Activated naive CD8-positive, alpha-beta T cell treated with anti-CD3 and anti-CD28 coated beads, Interleukin-2, amount 50 U/mL, for 24 hours (primary cell): ENCODE results near the gene TIMM50.
A peak's percentile ranks its signal among the peaks of the same experiment; 100 is the strongest.

Source experiments
- ATAC-seq: fragments of 150-1000 bp; cut with Tn5 transposase; one replicate; pipeline ENCODE4 v1.10.0; 2021
- DNase-seq: peaks from one replicate; pipeline ENCODE4 v3.0.0; 2021
- H3K27ac Mint-ChIP-seq: one replicate; pipeline ENCODE4 v1.8.0; 2021; ENCODE audit warnings: mild to moderate bottlenecking, mixed read lengths
- H3K27me3 Mint-ChIP-seq: one replicate; pipeline ENCODE4 v1.8.0; 2021; ENCODE audit warnings: mixed read lengths
- H3K36me3 Mint-ChIP-seq: one replicate; pipeline ENCODE4 v1.8.0; 2021; ENCODE audit warnings: low read depth, mixed read lengths
- H3K4me1 Mint-ChIP-seq: one replicate; pipeline ENCODE4 v1.8.0; 2021; ENCODE audit warnings: mixed read lengths
- H3K4me3 Mint-ChIP-seq: one replicate; pipeline ENCODE4 v1.8.0; 2021; ENCODE audit warnings: mild to moderate bottlenecking, moderate library complexity, mixed read lengths
- H3K9me3 Mint-ChIP-seq: one replicate; pipeline ENCODE4 v1.8.0; 2021; ENCODE audit warnings: mixed read lengths

Gene TIMM50

GRCh38 chr19:39480337-39481228, at the start of gene TIMM50:
TIMM50 (plus strand) TSS chr19:39480838; CDS start chr19:39480854, 16 bp downstream.
- Mint-ChIP-seq H3K36me3 (peaks cover 26% of the 10 kb centered on the region), H3K9me3 (no peaks in the 10 kb centered on the region), H3K27me3 (no peaks in the 10 kb centered on the region), H3K4me3 (peak within 1 kb of the TSS; percentile 92), H3K27ac (peak within 1 kb of the TSS; percentile 91), H3K4me1 (peaks cover 25% of the 10 kb centered on the region)
- peak; percentile 99 for DNase-seq
- peak; percentile 93 for ATAC-seq

- DNase-seq: no peak
- no peak for ATAC-seq
- Mint-ChIP-seq H3K4me1 (peaks cover 57% of the 10 kb centered on the region), H3K36me3 (peaks cover 41% of the 10 kb centered on the region), H3K27ac (peak overlapping the region; percentile 70), H3K9me3 (no peaks in the 10 kb centered on the region), H3K4me3 (peak overlapping the region; percentile 100), H3K27me3 (peaks cover 5% of the 10 kb centered on the region)
Observed at GRCh38 chr19:39432677-39433025, 48.0 kb upstream of the TIMM50 start.

- Mint-ChIP-seq H3K4me3 (peak overlapping the region; percentile 100), H3K27ac (peak overlapping the region; percentile 99), H3K36me3 (peaks cover 41% of the 10 kb centered on the region), H3K27me3 (peaks cover 5% of the 10 kb centered on the region), H3K4me1 (peaks cover 57% of the 10 kb centered on the region), H3K9me3 (no peaks in the 10 kb centered on the region)
- DNase-seq (no peak), ATAC-seq (no peak)
Observed at GRCh38 chr19:39433480-39434079, 47.1 kb upstream of the TIMM50 start.

- peak overlapping the region; percentile 100 for H3K4me3 Mint-ChIP-seq
- peaks cover 57% of the 10 kb centered on the region for H3K4me1 Mint-ChIP-seq
- H3K9me3 Mint-ChIP-seq: no peaks in the 10 kb centered on the region
- peak overlapping the region; percentile 99 for H3K27ac Mint-ChIP-seq
- DNase-seq (no peak), ATAC-seq (no peak)
- H3K27me3 Mint-ChIP-seq: peaks cover 5% of the 10 kb centered on the region
- H3K36me3 Mint-ChIP-seq: peaks cover 41% of the 10 kb centered on the region
Observed at GRCh38 chr19:39434123-39435076, 46.2 kb upstream of the TIMM50 start.

GRCh38 chr19:39435499-39436349, 44.9 kb upstream of the TIMM50 start, which contains the start of gene RPS16:
RPS16 (minus strand) TSS chr19:39435949; CDS start chr19:39435895, 54 bp downstream.
- peak; percentile 100 for DNase-seq

GRCh38 chr19:39436350-39436716, 44.3 kb upstream of the TIMM50 start:
- H3K36me3 Mint-ChIP-seq: peaks cover 35% of the 10 kb centered on the region
- peak overlapping the region; percentile 99 for H3K27ac Mint-ChIP-seq
- peaks cover 56% of the 10 kb centered on the region for H3K4me1 Mint-ChIP-seq
- H3K9me3 Mint-ChIP-seq: no peaks in the 10 kb centered on the region
- no peak for DNase-seq
- peak overlapping the region; percentile 100 for H3K4me3 Mint-ChIP-seq
- peaks cover 5% of the 10 kb centered on the region for H3K27me3 Mint-ChIP-seq
- no peak for ATAC-seq

More at GRCh38 chr19:39435499-39436349, 44.9 kb upstream of the TIMM50 start, which contains the start of gene RPS16:
- ATAC-seq: peak; percentile 85
- Mint-ChIP-seq H3K27me3 (peaks cover 5% of the 10 kb centered on the region), H3K36me3 (peaks cover 41% of the 10 kb centered on the region), H3K4me1 (peaks cover 60% of the 10 kb centered on the region), H3K9me3 (no peaks in the 10 kb centered on the region), H3K4me3 (peak within 1 kb of the TSS; percentile 100), H3K27ac (peak within 1 kb of the TSS; percentile 99)

GRCh38 chr19:39438270-39438934, 42.2 kb upstream of the TIMM50 start:
- Mint-ChIP-seq H3K4me3 (no peak overlapping the region), H3K27ac (no peak overlapping the region)
- ATAC-seq: no peak

GRCh38 chr19:39444598-39445195, 35.9 kb upstream of the TIMM50 start:
- Mint-ChIP-seq H3K27ac (peak overlapping the region; percentile 99), H3K36me3 (peaks cover 42% of the 10 kb centered on the region), H3K4me3 (peak overlapping the region; percentile 99), H3K4me1 (peaks cover 56% of the 10 kb centered on the region), H3K27me3 (no peaks in the 10 kb centered on the region), H3K9me3 (no peaks in the 10 kb centered on the region)
- ATAC-seq: no peak
- no peak for DNase-seq

More at GRCh38 chr19:39438270-39438934, 42.2 kb upstream of the TIMM50 start:
- no peak for DNase-seq
- H3K36me3 Mint-ChIP-seq: peaks cover 23% of the 10 kb centered on the region
- peaks cover 5% of the 10 kb centered on the region for H3K27me3 Mint-ChIP-seq
- peaks cover 43% of the 10 kb centered on the region for H3K4me1 Mint-ChIP-seq
- H3K9me3 Mint-ChIP-seq: no peaks in the 10 kb centered on the region

GRCh38 chr19:39445196-39446111, 35.2 kb upstream of the TIMM50 start, which contains the start of gene SUPT5H:
SUPT5H (plus strand) TSS chr19:39445582; CDS start chr19:39445891, 309 bp downstream.
- peak; percentile 96 for DNase-seq
- H3K4me1 Mint-ChIP-seq: peaks cover 57% of the 10 kb centered on the region
- peak within 1 kb of the TSS; percentile 99 for H3K27ac Mint-ChIP-seq
- H3K27me3 Mint-ChIP-seq: no peaks in the 10 kb centered on the region
- no peaks in the 10 kb centered on the region for H3K9me3 Mint-ChIP-seq
- H3K4me3 Mint-ChIP-seq: peak within 1 kb of the TSS; percentile 99
- ATAC-seq: peak; percentile 93
- peaks cover 45% of the 10 kb centered on the region for H3K36me3 Mint-ChIP-seq

GRCh38 chr19:39446365-39447084, 34.1 kb upstream of the TIMM50 start:
- Mint-ChIP-seq H3K9me3 (no peaks in the 10 kb centered on the region), H3K27me3 (no peaks in the 10 kb centered on the region), H3K36me3 (peaks cover 49% of the 10 kb centered on the region), H3K4me3 (peak overlapping the region; percentile 99), H3K27ac (peak overlapping the region; percentile 99), H3K4me1 (peaks cover 62% of the 10 kb centered on the region)
- DNase-seq (no peak), ATAC-seq (no peak)

- Mint-ChIP-seq H3K4me1 (peaks cover 73% of the 10 kb centered on the region), H3K27ac (peak overlapping the region; percentile 99), H3K9me3 (no peaks in the 10 kb centered on the region), H3K4me3 (peak overlapping the region; percentile 99), H3K36me3 (peaks cover 63% of the 10 kb centered on the region), H3K27me3 (no peaks in the 10 kb centered on the region)
- DNase-seq (peak; percentile 48), ATAC-seq (no peak)
Observed at GRCh38 chr19:39448271-39448670, 32.4 kb upstream of the TIMM50 start.
